HG03457 (cell line): ENCODE measurements around the gene SLC6A7.
"Not testable (repeated sequence)": the region's sequence is repeated elsewhere in the genome, so short reads cannot be mapped to it uniquely, and the experiment has no call there.

Experiments used
- ATAC-seq: cut with Tn5 transposase; IDR thresholded peaks from one replicate; pipeline ENCODE4 v1.9.1; 2021; ENCODE audit warnings: moderate number of reproducible peaks; ENCODE audit not compliant: unreplicated experiment

The SLC6A7 gene

DNA sequence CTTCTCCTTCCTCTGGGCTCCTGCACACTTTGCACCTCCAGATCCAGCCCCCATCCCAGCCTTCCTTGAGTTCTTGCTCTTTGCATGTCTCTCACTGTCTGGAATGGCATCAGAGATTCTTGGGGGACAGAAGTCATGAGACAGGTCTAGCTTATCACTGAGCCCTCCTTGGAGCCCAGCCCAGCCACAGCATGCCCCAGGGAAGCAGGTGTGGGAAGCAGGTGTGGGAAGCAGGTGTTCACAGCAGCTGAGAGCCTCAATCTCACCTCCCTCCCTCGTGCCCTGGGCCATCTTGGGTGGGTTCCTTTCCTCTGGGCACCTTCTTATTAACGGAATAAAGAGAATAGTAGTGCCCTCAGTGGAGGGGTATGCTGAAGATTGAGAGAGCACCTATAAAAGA lies 27.2 kb downstream of the SLC6A7 start:
- no peak for ATAC-seq

- no peak for ATAC-seq
Measured at GRCh38 chr5:150217873-150218692, 28.2 kb downstream of the SLC6A7 start.

- no peak for ATAC-seq
Measured at GRCh38 chr5:150218693-150219035, 28.8 kb downstream of the SLC6A7 start.

GRCh38 chr5:150219142-150219541 lies 29.3 kb downstream of the SLC6A7 start:
- ATAC-seq = no peak

DNA sequence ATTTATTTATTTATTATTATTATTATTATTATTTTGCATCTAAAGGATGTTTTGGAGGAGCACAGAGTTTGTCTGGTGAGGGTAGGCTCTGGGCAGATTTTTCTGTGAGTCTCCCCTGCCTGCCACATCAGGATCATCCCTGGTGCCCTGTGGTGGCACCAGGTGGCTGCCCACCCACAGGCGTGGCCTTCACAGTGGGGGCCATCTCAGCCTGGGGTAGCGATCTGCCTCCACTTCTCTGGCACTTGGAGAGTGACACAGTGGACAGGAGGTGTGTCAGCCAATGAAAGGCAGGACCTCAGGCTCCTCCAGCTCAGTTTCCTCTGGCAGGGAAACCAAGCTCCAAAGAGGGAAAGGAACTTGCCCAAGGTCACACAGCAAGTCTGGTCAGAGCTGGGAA lies 30.0 kb downstream of the SLC6A7 start:
- no peak for ATAC-seq

DNA sequence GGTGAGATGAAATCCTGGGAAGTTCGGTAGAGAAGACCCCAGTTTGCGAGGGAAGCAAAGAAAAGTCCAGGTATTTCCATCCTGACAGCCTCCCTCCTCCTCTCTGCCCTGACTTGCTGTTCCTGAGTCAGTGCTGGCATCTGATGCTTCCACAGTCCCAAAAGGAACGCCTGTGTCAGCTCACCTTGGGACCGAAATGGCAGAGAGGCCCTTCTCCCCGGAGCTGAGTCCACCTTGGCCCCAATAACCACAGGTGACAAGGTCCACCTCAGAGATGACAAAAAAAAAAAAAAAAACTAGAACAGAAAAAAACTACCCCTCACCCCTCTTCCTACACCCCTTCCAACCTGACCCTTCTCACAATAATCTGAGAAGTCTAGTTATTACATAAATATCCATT lies 31.6 kb downstream of the SLC6A7 start:
- ATAC-seq = no peak

DNA sequence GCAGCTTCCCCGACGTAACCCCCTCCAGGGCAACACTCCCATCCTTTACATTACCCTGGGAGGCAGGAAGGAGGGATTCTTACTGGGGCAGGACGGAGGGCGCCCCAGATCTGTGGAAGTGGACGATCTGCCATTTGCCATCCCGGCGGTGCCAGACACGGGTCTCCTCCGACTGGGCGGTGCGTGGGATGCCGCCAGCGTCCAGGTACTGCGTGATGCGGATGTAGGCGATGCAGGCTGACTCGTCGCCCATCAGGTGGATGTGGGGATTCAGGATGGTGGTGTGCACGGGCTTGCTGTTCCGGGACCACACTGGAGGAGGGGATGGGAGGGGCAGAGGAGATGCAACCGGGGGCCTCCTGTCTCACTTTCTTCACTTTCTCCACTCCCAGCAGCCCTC lies 33.0 kb downstream of the SLC6A7 start:
- no peak for ATAC-seq

- ATAC-seq = no peak
Measured at GRCh38 chr5:150223474-150223873, 33.6 kb downstream of the SLC6A7 start.

DNA sequence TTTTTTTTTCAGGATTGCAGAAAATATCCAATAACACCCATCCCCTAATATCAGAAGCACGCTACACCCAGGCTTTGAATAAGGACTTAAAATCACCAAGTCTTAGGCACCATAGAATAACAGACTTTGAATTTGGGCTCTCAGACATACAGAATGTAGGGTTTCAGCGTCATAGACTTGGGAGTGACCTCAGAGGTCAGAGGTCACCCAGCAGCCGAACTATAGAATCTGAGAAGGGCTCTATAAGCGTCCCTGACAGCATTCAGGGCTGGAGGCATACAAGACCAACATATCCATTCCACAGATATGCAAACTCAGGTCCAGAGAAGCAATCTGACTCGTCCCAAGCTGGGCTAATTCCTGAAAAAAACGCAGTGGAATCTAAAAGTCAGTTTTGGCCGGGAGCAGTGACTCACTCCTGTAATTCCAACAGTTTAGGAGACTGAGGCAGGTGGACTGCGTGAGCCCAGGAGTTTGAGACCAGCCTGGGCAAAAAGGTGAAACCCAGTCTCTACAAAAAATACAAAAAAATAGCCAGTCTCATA lies 34.7 kb downstream of the SLC6A7 start:
- ATAC-seq = no peak

DNA sequence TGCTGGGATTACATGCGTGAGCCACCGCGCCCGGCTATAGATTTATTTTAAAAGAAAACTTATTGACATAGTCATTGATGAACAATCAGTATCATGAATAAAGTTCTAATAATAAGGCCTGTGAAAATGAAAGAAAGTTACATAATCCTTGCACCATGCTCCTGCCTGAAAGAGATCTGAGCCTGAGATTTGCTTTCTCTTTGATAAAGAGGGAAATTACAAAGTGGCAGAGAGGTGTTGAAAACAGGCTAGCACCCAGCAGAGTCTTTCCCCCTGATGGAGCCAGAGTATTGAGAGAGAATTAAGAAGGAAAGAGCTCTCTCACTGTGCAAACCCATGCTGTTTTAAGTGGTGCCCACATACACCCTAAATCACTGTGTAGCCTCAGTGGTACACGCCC lies 37.2 kb downstream of the SLC6A7 start:
- ATAC-seq = no peak

DNA sequence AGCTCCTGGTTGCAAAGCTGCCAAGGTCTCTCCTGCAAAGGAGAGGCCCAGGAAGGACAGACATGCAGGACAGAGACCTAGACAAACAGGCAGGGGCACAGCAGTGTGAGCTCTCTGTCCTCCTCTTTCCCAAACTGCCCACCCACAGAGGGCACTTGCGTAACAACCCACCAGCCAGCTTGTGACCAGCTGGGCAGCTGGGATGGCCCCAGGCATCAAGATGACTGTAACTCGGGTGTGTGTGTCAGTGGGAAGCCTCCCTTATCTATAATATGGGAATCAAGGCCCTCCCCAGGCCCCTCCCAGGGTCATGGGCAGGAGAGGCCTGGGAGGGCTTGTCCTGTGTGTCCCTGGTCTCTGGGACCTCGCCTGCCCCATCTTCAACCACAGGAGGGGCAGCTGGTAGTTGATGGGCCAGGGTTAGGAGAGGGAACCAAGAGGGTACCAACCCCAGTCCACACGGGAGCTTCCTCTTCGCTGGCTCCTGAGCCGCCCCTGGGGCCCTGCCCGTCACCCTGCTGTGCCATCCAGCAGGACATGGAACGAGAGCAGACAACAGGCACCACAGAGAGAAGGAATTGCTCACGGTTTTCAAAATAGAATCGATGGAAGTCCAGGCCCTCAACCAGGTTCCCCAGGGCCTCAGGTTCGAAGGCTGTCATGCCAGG lies 37.9 kb downstream of the SLC6A7 start:
- no peak for ATAC-seq

DNA sequence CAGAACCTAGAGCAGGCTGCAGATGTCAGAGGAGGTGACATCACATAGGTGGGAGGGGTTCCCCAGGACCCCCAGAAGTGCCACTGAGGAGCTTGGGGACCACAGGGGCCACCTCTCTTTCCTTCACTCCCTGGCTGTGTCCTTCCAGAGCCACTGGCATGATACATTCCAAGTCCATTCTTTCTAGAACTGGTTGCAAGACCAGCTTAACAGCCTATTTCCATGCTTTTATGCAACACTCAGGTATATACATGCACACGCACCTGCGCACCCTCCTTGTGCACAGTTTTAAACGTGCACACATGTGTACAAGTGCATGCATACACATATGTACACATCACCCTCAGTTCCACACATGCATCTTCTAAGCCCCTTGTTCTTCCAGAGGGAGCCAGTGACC lies 39.7 kb downstream of the SLC6A7 start:
- ATAC-seq = no peak

- no peak for ATAC-seq
Measured at GRCh38 chr5:150230842-150231241, 41.0 kb downstream of the SLC6A7 start.

- ATAC-seq = not testable (repeated sequence)
Measured at GRCh38 chr5:150233706-150234105, 43.8 kb downstream of the SLC6A7 start.

- no peak for ATAC-seq
Measured at GRCh38 chr5:150234576-150235499, 45.0 kb downstream of the SLC6A7 start.

DNA sequence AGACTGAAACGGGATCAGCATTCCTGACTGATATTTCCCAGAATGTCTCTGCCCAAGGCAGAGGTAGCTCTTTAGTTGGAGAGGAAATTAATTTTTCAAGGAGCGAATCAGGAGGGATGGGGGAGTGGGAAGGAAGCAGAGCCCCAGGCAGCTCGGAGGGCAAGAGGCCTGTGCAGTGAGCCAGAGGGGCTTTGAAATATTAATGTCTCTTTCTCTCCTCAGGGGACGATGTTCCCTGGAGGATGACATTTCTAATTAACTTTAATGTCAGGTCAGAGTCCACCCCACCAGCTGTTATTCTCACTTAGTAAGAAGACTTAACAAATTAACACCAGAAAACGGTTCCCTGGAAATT lies 45.6 kb downstream of the SLC6A7 start:
- ATAC-seq = no peak

DNA sequence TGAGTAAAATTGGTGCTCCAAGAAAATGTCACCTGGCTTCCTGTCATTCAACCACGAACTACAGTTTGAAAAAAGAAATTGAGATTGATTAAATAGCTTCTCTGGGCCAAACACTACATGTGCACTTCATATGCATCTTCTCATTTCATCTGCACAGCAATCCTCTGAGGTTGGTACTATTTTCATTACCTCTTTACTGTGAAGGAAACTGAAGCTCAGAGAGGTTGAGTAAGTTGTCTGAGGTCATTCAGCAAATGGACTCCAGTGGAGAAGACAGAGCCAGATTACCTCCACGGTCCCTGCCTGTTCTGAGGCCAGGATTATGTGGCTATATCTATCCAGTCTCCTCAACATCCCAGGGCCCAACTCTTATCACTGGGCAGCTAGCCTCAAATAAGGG lies 46.5 kb downstream of the SLC6A7 start:
- no peak for ATAC-seq

- ATAC-seq = no peak
Measured at GRCh38 chr5:150236981-150237754, 47.3 kb downstream of the SLC6A7 start.

GRCh38 chr5:150238646-150239045 lies 48.8 kb downstream of the SLC6A7 start:
- no peak for ATAC-seq

GRCh38 chr5:150239099-150239793 lies 49.4 kb downstream of the SLC6A7 start:
- ATAC-seq = no peak
